ENCODE measurements around the gene CXorf58.

The CXorf58 gene

DNA sequence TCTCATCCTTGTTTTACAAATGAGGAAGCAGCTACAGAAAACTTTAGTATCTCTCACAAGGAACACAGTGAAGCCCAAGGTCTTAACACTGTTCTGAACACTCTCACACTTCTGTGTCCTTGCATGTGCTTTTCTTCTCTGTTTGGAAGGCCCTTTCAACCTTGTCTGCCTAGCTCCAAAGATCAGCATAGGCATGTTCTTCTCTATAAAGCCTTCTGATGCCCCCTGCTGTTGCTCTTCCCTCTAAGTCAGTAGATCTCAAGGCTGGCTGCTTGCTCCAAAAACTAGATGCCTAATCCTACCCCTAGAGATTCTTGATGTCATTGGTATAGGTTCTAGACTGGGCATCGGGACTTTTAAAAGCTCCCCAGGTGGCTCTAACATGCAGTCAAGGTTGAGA lies 6.0 kb upstream of the CXorf58 start:
- no peak for DNase-seq

DNA sequence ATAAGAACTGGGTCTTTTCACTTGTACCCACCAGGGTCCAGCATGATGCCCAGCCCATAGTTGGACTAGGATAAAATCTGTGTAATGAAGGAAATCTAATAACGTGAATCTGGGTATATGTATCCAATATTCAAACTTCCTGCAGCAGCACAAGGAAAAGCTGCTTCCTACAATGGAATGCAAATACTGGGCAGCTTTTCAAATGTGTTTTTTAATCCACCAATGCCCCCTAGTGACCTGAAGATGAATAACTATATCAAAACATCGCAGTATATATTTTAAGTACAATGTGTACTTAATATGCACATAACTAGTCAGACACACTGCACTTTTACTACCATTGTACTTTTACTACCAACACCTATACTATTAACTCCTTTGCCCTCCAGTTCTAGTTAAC lies 5.4 kb upstream of the CXorf58 start:
- peak; percentile 7 for DNase-seq

DNA sequence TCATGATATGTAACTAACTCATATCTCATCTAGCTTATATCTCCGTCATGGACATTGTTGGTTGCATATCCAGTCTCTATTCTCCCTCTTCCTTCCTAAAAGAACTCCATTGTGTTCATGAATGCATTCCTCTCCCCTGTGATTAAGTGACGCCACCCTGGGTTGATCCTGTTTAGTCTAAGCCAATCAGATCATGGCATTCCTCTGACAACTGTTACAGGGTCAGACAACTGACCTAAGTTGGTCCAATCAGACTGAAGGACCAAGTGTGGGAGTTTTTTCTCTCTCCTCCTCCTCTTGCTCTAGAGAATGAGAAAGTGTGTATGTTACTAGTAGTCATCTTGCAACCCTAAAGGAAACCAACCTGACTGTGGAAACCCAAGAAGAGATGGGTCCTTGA lies 3.7 kb upstream of the CXorf58 start:
- no peak for DNase-seq

DNA sequence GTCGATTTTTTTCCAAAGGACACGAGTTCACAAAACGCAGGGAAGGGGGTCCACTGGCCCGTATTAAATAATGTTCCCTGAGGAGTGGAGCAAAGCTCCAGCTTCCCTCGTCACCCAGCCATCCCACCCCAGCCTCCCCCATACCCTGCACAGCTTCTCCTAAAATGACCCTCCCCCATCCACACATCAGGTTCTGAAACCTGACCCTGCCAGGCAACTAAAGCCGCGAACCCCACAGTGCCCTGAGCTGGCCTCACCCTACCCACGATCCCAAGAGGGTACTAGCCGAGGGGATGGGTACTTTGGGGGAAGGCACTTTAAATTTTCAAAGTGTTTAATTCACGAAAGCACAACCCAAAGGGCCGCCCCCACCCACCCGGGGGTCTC lies 702 bp upstream of the CXorf58 start:
- DNase-seq: no peak

DNA sequence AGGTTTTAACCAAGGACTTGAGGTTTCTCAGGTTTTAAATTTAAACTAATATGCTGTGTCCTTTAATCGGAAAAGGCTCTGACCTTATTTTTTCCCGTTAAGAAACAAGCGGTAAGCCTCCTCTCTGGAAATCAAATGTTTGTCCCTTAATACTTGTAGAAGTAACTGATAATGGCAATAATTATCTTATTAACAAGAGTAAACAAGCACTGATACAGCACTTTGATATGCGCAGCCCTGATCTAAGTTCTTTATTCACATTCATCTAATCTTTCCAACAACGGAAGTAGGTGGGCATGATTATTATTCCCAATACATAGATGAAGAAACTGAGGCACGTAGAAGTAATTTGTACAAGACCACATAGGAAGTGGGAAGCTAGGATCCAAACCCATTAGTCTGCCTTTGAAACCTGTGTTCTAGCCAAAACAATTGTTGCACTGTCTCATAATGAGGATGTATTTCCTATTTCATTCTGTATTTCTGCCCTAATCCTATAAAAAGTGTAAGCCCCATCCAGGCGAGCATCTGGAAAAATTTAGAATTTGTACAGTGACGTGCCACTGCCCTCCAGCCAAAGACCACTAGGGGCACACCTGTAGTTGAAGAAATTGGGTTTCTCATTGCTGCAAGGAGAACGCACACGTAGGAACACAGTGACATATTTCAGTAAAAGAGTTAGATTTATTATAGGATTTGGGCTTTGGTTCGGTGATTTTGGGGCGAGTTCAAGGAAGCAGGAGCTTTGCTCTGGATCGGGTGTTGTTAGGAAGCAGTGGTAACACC lies 606 bp downstream of the CXorf58 start:
- no peak for DNase-seq

DNA sequence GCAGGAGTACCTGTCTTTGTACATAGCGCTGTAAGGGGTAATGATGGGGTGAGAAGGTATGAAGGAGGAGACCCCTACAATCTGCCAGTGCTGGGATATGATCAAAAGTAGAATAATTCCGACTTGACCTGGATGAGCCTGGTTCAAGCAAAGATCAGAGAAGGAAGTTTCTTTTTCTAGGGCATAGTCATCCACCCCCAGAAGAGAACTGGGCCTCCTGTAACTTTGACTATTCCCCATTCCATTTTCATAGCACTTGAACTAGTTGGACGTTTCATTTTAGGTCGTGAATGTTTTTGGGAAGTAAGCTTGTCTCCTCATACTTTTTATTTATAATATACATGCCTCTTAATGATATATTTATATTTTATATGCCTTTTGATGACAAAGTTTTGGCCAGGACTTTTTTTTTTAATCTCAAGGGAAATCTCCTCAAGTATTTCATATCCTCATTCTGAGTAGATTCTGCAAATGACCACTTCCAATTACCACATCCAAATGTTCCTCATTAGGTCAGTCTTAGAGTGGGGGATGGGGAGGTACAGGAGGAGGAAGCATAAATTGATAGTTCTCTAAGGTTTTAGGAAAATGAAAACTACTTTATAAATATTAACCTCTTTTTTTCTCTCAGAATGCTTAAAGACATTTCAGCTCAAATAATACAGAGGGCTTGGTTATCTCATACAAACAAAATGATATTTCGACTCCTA lies 3.5 kb downstream of the CXorf58 start:
- DNase-seq: no peak

DNA sequence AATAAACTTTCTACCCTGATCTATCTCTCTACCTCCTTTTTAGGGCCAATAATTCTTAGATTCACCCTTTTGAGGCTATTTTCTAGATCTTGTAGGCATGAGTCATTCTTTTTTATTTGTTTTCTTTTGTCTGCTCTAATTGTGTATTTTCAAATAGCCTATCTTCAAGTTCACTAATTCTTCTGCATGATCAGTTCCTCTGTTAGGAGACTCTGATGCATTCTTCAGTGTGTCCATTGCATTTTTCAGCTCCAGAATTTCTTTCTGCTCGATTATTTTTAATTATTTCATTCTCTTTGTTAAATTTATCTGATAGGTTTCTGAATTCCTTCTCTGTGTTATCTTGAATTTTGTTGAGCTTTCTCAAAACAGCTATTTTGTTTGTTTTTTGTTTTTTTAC lies 11.3 kb downstream of the CXorf58 start:
- no peak for DNase-seq

DNA sequence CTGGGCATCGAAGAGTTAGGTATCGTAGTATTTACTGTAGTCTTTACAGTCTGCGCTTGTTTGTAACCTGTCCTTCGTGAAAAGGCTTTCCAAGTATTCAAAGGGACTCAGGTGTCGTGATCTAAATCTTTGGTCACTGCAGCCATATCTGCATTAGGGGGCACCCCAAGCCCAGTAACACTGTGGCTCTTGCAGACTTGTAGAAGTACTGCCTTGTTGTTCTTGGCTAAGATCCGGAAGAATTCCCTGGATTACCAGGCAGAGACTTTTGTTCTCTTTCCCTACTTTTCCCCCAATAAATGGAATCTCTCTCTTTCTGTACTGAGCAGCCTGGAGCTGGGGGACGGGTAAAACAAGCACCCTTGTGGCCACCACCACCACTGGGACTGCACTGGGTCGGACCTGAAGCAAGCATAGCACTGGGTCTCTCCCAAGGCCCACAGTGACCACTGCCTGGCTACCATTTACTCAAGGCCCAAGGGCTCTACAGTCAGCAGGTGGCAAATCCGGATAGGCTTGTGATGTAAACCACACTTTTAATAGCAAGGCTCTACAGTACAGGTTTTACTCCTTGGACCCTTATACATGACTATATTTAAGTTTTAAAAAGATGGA lies 12.0 kb downstream of the CXorf58 start:
- DNase-seq: no peak

DNA sequence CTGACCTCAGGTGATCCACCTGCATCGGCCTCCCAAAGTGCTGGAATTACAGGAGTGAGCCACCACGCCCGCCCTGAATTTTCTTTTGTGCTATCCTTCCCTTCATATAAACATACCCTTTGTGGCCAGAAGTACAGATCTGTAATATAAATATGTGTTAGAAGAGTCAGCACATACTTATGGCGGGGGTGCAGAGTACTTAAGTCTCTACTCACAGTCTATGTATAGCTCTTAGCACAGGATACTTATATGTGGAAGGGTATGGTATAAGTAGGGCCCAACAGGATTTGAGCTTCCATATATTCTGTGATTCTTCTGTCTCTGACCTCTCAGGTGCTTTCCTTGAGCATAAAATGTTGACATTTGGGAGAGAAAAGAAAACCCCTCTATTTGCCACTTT lies 18.2 kb downstream of the CXorf58 start:
- no peak for DNase-seq

DNA sequence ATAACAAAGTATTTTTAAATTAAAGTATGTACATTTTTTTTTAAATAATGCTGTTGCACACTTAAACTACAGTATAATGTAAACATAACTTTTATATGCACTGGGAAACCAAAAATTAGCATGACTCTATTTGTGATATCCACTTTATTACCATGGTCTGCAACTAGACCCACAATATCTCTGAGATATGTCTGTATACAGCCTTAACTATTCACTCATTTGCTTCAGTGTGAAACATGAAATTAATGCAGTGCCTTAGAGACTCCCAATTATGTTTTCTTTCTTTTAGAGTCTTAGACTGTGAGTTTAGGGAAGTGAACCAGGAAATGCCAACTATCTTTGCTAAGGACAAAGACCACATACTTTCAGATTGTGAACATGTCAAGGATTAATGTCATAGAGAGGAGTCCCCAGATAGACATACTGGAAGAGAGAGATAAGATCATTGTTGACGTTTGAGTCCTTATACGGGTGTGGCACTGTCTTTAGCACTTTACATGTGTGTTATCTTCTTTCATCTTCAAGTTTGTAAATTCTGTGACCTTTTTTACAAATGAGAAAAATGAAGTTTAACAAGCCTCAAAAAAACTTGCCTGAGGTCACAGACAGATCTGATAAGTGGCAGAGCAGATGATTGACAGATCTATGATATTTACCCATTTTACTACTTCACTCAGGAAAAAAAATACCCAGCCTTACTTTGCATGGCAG lies 23.2 kb downstream of the CXorf58 start:
- no peak for DNase-seq

DNA sequence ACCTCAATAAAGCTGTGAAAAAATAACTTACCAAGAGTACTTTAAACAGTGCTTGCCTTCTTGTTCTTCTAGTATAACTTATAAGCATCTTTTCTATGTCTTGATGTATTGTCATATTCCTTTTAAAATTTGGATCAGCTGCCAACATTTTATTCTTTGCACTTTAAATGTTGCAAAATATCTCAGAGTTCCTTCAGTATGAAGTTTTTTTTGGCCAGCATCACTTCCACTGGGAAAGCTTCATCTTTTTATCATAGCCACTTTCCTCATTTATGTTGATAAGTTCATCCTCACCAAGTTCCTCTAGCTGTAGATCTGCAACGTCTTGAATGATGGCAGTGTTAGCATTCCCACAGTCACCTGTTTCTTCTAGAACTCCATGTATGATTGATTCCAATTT lies 24.2 kb downstream of the CXorf58 start:
- DNase-seq: no peak

DNA sequence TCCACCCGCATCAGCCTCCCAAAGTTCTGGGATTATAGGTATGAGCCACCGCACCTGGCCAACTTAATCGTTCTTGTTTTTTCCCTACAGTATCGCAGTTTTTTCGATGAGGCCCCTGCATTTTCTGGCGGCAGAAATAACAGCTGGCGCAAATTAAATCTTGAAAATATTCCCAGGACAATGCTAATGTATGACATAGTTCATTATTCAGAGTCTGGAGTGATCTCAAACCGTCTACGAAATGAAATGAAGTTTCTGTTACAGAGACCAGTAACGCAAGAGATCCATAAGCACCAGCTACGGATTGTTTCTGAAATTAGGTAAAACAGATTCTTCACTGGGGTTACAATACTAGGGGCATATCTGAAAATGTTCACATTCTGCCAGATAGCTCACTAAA lies 27.3 kb downstream of the CXorf58 start:
- no peak for DNase-seq

DNA sequence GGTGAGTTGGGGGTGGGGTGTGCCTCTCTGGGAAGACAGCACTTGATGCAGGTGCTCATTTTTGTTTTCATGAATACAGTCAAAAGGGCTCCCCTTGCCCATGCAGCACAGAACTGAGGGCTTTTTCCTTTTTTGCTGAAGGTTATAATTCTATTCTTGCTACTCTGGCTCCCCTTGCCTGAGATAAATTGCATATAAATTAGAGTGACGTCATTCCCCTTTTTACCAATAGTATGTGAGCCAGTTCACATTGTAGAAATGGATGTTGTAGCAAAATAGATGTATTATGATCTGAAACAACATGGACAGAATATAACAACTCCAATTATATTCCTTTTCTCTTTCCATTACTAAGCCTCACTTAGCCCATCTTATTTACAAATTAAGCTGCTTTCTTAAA lies 28.4 kb downstream of the CXorf58 start:
- DNase-seq: no peak

DNA sequence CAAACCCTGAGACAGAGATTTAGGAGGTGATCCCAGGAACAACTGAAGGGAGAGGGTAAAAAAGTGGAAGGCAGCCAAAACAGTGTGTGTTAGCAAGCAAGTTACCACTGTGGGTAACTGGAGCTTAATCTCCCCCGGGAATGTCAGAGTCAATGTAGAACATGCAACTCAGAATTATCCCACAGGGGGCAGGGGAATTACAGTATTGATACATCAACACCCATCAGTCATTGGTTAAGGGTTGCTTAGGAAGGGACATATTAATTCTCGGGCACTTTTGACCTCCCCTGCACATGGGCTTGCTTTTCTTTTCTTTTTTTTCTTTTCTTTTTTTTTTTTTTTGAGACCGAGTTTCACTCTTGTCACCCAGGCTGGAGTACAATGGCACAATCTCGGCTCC lies 29.3 kb downstream of the CXorf58 start:
- DNase-seq: peak; percentile 67

DNA sequence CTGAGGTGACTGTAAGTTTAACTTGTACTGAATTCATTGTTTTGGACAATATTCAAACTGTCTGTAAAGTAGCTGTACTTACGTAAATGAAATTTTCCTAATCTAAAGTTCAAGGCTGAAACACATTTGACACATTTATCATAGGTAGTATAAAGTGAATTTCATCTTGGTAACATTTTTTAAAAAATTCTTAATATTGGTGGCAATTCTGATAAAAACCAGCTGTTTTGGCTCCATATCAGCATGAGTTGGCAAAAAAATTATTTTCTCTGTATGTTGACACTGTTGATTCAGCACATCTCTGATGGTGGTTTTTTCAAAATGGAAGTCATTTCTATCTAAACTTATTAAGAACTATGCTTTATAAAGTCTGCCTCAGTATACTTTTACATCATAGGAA lies 30.9 kb downstream of the CXorf58 start:
- DNase-seq: no peak

DNA sequence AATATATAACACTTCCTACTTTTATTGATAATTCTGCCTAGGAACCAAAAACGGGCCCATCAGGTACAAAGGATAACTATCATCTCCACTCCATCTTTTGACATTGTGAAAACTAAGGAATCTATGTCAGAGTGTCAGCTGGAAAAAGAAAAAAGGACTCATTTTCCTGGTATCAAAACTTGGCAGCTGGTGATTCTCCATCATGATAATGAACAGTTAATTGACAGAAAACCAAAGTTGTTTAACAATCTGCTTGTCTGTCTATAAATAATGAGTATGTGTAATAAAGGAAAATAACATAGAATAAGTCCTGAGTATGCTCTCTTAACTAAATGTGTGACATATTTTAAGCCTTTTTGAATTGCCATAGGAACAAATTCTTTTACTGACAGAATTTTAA lies 31.4 kb downstream of the CXorf58 start:
- no peak for DNase-seq

DNA sequence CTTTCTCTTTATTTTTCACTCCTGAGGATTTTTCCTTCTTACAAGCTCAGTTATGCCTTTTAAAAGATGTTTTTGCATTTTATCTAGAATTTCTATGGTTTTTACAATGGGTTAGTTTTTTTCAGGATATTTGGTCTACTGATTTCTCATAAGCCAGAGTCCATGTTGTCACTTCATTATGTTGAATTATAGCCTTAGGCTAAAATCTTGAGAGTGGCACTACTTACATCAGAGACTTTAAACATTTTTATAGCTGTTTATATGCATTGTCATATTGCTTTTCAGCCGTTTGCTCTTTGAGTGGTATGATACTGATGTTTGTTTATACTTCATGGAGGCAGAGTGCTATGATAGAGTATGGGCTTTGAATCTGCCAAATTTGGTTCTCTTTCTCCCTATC lies 36.4 kb downstream of the CXorf58 start:
- no peak for DNase-seq

DNA sequence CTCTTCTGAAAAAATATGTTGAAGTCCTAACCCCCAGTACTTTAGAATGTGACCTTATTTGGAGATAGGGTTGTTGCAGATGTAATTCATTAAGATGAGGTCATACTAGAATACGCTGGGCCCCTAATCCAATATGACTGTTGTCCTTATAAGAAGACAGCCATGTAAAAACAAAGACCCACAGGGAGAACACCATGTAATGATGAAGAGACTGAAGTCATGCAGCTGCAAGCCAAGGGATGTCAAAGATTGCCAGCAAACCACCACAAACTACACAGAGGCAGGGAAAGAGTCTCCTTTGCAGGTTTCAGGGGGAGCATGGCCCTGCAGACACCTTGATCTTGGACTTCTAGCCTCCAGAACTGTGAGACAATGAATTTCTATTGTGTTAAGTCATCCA lies 37.4 kb downstream of the CXorf58 start:
- no peak for DNase-seq

DNA sequence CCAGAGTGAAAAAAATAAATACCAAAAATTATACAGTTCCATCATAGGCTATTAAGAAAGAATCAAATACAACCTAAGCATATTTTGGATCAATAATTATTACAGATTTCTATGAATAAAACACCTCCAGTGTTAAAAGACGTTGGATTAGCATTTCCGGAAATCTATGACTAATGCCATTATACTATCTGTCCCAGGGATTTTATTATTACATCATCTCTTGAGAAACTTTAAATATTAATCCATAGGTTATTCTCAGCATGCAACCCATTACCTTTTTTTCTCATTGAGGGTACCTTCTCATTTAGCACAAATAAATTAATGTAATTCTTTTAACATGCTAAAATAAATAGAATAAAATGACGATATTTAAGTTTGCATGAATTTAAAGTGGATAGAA lies 44.6 kb downstream of the CXorf58 start:
- DNase-seq: no peak

DNA sequence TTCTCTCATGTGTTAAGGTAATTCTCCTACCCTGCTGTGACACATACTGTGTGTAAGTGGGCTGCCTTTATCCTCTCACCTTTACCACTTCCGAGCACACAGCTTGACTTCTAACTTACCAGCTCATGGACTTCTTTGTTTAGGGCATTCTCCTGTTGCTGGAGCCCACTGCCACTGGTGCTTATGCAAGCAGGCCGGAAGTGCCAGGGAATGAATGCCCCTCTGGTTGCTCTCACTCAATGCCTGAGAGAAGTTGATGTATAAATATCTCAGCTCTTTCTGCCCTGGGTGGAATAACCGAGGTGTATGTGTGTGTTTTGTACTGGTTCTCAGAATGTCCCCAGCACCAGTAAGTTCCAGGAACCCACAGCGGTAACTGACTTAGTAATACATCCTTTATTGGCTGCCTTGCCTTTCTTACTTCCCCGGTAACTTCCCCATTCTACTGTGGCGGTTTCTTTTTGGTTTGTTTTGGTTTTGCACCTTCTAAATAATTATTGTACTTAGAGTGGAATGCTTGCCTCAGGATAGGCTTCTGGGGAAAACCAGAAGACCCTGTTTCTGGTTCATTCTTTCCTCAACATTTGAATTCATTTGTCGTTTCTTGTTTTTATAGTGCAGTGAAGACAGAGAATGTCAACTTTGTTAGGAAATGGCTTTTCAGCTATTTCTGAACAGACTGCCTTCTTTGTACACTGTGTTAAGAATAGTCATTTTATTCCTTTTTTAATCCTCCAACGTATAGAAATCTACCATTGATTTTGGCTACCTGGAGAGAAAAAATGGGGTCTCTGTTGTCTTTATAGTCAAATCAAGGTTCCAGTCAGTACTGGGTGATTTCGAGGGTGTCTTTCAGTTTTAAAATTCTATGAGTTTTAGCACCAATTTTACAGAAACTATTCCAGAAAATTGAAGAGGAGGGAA lies 45.4 kb downstream of the CXorf58 start:
- no peak for DNase-seq

DNA sequence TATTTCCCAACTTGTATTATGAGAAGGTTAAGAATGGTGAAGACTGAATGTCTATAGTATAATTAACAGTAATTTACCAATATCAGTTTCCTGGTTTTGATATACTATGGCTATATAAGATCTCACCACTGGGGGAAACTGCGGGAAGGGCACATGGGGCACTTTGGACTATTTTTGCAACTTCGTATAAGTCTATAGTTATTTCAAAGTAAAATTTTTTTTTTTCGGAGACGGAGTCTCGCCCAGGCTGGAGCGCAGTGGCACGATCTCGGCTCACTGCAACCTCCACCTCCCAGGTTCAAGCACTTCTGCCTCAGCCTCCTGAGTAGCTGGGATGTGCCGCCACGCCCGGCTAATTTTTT lies 46.1 kb downstream of the CXorf58 start:
- no peak for DNase-seq

DNA sequence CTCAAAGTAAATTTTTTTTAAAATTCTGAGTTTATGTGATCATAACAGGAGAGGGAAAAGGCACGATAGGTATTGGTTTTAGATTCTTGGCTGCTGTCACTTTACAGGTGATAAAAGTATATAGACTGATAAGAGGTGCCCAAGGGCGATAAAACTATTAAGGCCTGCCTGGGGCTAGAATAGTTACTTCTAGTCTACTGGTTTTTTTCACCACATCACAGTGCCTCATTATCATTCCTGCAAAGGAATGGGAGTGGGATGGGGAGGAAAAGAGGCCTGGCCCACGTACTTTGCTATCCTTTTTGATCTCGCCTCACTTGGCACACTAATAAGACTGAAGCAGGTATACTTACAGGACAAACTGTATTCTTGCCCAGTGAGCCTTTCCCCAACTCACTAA lies 46.6 kb downstream of the CXorf58 start:
- no peak for DNase-seq

DNA sequence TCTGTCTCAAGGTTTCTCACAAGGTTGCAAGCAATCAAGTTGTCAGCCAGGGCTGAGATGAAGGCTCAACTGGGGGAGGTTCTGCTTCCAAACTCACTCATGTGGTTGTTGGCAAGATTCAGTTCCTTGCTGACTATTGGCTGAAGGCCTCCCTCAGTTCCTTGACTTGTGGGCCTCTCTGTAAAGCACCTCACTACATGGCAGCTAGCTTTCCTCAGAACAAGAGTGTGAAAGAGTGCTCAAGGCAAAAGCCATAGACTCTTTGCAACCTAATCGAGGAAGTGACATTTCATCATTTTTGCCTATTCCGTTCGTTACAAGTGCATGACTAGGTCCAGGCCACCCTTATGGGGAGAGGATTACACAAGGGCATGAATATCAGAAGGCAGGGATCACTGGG lies 52.0 kb downstream of the CXorf58 start:
- no peak for DNase-seq
